ENCODE data around the gene CELSR1. TPM values are rescaled to one million over a fixed set of nuclear protein-coding genes. Genes with fewer than 3 reads are reported as not detected.

The CELSR1 gene
- total RNA-seq, 2 experiments from 2014 or later, result 1.0 to 1.1 TPM

GRCh38 chr22:46484156-46484860 lies 53.1 kb downstream of the CELSR1 start:
- TF ChIP-seq CTCF (IDR thresholded peaks at IDR 0.05), result no peak
- Mint-ChIP-seq H3K9me3 (no peaks in the 10 kb centered on the region), H3K4me1 (ENCODE audit: low read depth) (peaks cover 11% of the 10 kb centered on the region), H3K27ac (no peak overlapping the region), H3K27me3 (peaks cover under 1% of the 10 kb centered on the region), H3K4me3 (no peak overlapping the region), H3K36me3 (ENCODE audit: low read depth) (no peaks in the 10 kb centered on the region)
- H3K9me3 ChIP-seq (ENCODE audit: control insufficient read depth in 1 of 2, insufficient read depth in 1 of 2, low read length in 2 of 2), result no peaks in the 10 kb centered on the region
- H3K27ac ChIP-seq (ENCODE audit: low read depth in 1 of 2, low read length in 2 of 2), result no peak overlapping the region
- intact Hi-C loops (cut with DNase I, micrococcal nuclease), result no loop called here
- POLR2A ChIA-PET, result no interaction called here
- H3K4me1 ChIP-seq (ENCODE audit: insufficient read depth, low read length), result no peaks in the 10 kb centered on the region
- H3K4me3 ChIP-seq (ENCODE audit: low read length), result no peak overlapping the region
- H3K36me3 ChIP-seq (ENCODE audit: insufficient read depth, low read length), result no peaks in the 10 kb centered on the region
- CTCF ChIA-PET, result no interaction called here
- ATAC-seq (ENCODE audit: poor library complexity) (no peak), DNase-seq (no peak)
- H3K27me3 ChIP-seq (ENCODE audit: control insufficient read depth in 1 of 2, insufficient read depth in 2 of 2, low read length in 2 of 2), result no peaks in the 10 kb centered on the region

- H3K9me3 ChIP-seq (ENCODE audit: control insufficient read depth in 1 of 2, insufficient read depth in 1 of 2, low read length in 2 of 2), result no peaks in the 10 kb centered on the region
- Mint-ChIP-seq H3K9me3 (no peaks in the 10 kb centered on the region), H3K27me3 (peaks cover 4% of the 10 kb centered on the region), H3K4me3 (no peak overlapping the region), H3K27ac (no peak overlapping the region), H3K4me1 (ENCODE audit: low read depth) (peaks cover 11% of the 10 kb centered on the region), H3K36me3 (ENCODE audit: low read depth) (no peaks in the 10 kb centered on the region)
- no peak overlapping the region for H3K4me3 ChIP-seq (ENCODE audit: low read length)
- intact Hi-C loops (cut with DNase I, micrococcal nuclease), result no loop called here
- DNase-seq (peak in 1 of 14 experiments; percentile 4), ATAC-seq (ENCODE audit: poor library complexity) (no peak)
- H3K27me3 ChIP-seq (ENCODE audit: control insufficient read depth in 1 of 2, insufficient read depth in 2 of 2, low read length in 2 of 2), result no peaks in the 10 kb centered on the region
- H3K4me1 ChIP-seq (ENCODE audit: insufficient read depth, low read length), result no peaks in the 10 kb centered on the region
- POLR2A ChIA-PET, result no interaction called here
- no peak for TF ChIP-seq CTCF (IDR thresholded peaks at IDR 0.05)
- no peaks in the 10 kb centered on the region for H3K36me3 ChIP-seq (ENCODE audit: insufficient read depth, low read length)
- H3K27ac ChIP-seq (ENCODE audit: low read depth in 1 of 2, low read length in 2 of 2), result no peak overlapping the region
- CTCF ChIA-PET, result no interaction called here
These were observed 54.1 kb downstream of the CELSR1 start for GRCh38 chr22:46483353-46483752.

- peaks cover 4% of the 10 kb centered on the region for H3K27me3 Mint-ChIP-seq
- ATAC-seq (ENCODE audit: poor library complexity), result no peak
- no peak for TF ChIP-seq CTCF (IDR thresholded peaks at IDR 0.05)
- H3K9me3 Mint-ChIP-seq, result no peaks in the 10 kb centered on the region
- no peaks in the 10 kb centered on the region for H3K4me1 ChIP-seq (ENCODE audit: insufficient read depth, low read length)
- H3K4me3 Mint-ChIP-seq, result no peak overlapping the region
- H3K36me3 Mint-ChIP-seq (ENCODE audit: low read depth), result no peaks in the 10 kb centered on the region
- no peak overlapping the region for H3K27ac Mint-ChIP-seq
- no peaks in the 10 kb centered on the region for H3K9me3 ChIP-seq (ENCODE audit: control insufficient read depth in 1 of 2, insufficient read depth in 1 of 2, low read length in 2 of 2)
- H3K27ac ChIP-seq (ENCODE audit: low read depth in 1 of 2, low read length in 2 of 2), result no peak overlapping the region
- DNase-seq, result no peak
- H3K36me3 ChIP-seq (ENCODE audit: insufficient read depth, low read length), result no peaks in the 10 kb centered on the region
- H3K27me3 ChIP-seq (ENCODE audit: control insufficient read depth in 1 of 2, insufficient read depth in 2 of 2, low read length in 2 of 2), result no peaks in the 10 kb centered on the region
- peaks cover 12% of the 10 kb centered on the region for H3K4me1 Mint-ChIP-seq (ENCODE audit: low read depth)
- intact Hi-C loops (cut with DNase I, micrococcal nuclease), result no loop called here
- ChIA-PET CTCF (no interaction called here), POLR2A (no interaction called here)
- H3K4me3 ChIP-seq (ENCODE audit: low read length), result no peak overlapping the region
These were observed 55.3 kb downstream of the CELSR1 start for GRCh38 chr22:46482056-46482675.

Measured in CD4-positive, alpha-beta T cell (primary cell).